K562 (cell line): Measurements from ENCODE around the gene COA7. TPM values are rescaled to one million over a fixed set of nuclear protein-coding genes. Genes with fewer than 3 reads are reported as not detected.

ENCODE experiments used
- ATF1 ChIP-seq, 2 experiments: fragments of 450-650 bp in 1 of 2; IDR thresholded peaks; 2 replicates each; pipeline ENCODE4 v1.6.1; 2016; ENCODE audit warnings: missing compliant biosample characterization in 1 of 2, missing genetic modification characterization in 1 of 2
- ATF7 ChIP-seq: fragments of 450-650 bp; IDR thresholded peaks from 2 replicates; pipeline ENCODE4 v1.7.1; 2014; ENCODE audit warnings: mild to moderate bottlenecking, moderate library complexity
- FOXK2 ChIP-seq, 2 experiments: fragments of 450-650 bp; IDR thresholded peaks in 1 of 2; conservative IDR thresholded peaks in 1 of 2; 2 replicates each; pipeline ENCODE4 v1.6.1; 2016; ENCODE audit warnings: low read depth in 2 of 2, mild to moderate bottlenecking in 1 of 2
- HNRNPK ChIP-seq: fragments of 200-400 bp; formaldehyde crosslinking; IDR thresholded peaks from one replicate; pipeline ENCODE4 v1.6.1; 2018; ENCODE audit warnings: mild to moderate bottlenecking, low read depth, low read length; ENCODE audit not compliant: poor library complexity, severe bottlenecking
- HSF4 ChIP-seq: fragments of 250-450 bp; sonication (Bioruptor Pico); IDR thresholded peaks from 2 replicates; pipeline ENCODE4 v2.1.2; 2022; ENCODE audit warnings: mild to moderate bottlenecking, moderate library complexity, borderline replicate concordance
- IFI16 ChIP-seq: fragments of 250-450 bp; sonication (Bioruptor Pico); IDR thresholded peaks from 2 replicates; pipeline ENCODE4 v2.1.2; 2022; ENCODE audit warnings: mild to moderate bottlenecking, inconsistent platforms
- KDM1A ChIP-seq, 2 experiments: fragments of 450-650 bp; IDR thresholded peaks; 2 replicates each; pipeline ENCODE4 v1.6.1; 2016; ENCODE audit warnings: mild to moderate bottlenecking in 2 of 2
- KLF13 ChIP-seq: fragments of 450-650 bp; IDR thresholded peaks from 2 replicates; pipeline ENCODE4 v1.6.1; 2016; ENCODE audit warnings: missing genetic modification characterization, low read depth, mild to moderate bottlenecking, missing compliant biosample characterization, moderate library complexity, borderline replicate concordance
- MCM5 ChIP-seq: fragments of 450-650 bp; IDR thresholded peaks from 2 replicates; pipeline ENCODE4 v1.6.1; 2016; ENCODE audit warnings: low read depth
- NR2C1 ChIP-seq, 2 experiments: fragments of 450-650 bp; IDR thresholded peaks; 2 replicates each; pipeline ENCODE4 v1.6.1; 2017; ENCODE audit warnings: mild to moderate bottlenecking in 2 of 2, antibody characterized with exemption in 1 of 2, inconsistent platforms in 1 of 2, missing compliant biosample characterization in 1 of 2, missing genetic modification characterization in 1 of 2
- NR2C2 ChIP-seq, 2 experiments: fragments of 200-800 bp in 1 of 2; sonication (Bioruptor generic) in 1 of 2; sonication (generic) in 1 of 2; formaldehyde crosslinking in 1 of 2; IDR thresholded peaks; 2 replicates each; pipeline versions ENCODE4 v1.6.1 to v1.8.0; 2016 to 2022; ENCODE audit warnings: mild to moderate bottlenecking in 1 of 2, missing compliant biosample characterization in 1 of 2, missing genetic modification characterization in 1 of 2, missing genetic modification reagents in 1 of 2
- POLR2AphosphoS2 ChIP-seq: IDR thresholded peaks from 2 replicates; pipeline ENCODE4 v1.6.1; 2012; ENCODE audit warnings: low read length, improper control_type of control experiment
- RCOR1 ChIP-seq, 2 experiments: IDR thresholded peaks; 2 replicates each; pipeline ENCODE4 v1.6.1; 2012; ENCODE audit warnings: low read depth in 2 of 2, low read length in 2 of 2, borderline replicate concordance in 1 of 2, improper control_type of control experiment in 1 of 2
- SMAD3 ChIP-seq: fragments of 450-650 bp; formaldehyde crosslinking; conservative IDR thresholded peaks from 2 replicates; pipeline ENCODE4 v1.4.0; 2020; ENCODE audit warnings: mild to moderate bottlenecking
- TBP ChIP-seq: optimal IDR thresholded peaks from 2 replicates; pipeline ENCODE3; 2011; ENCODE audit warnings: low read depth, low read length, improper control_type of control experiment
- TOE1 ChIP-seq, 2 experiments: fragments of 450-650 bp in 1 of 2; sonication (generic) in 1 of 2; formaldehyde crosslinking in 1 of 2; IDR thresholded peaks; 2 replicates each; pipeline versions ENCODE4 v1.7.1 to v1.8.0; 2016 to 2022; ENCODE audit warnings: borderline replicate concordance in 2 of 2, mild to moderate bottlenecking in 2 of 2, antibody characterized with exemption in 1 of 2, inconsistent platforms in 1 of 2, low read depth in 1 of 2, missing genetic modification reagents in 1 of 2, moderate library complexity in 1 of 2
- TRIM28 ChIP-seq: fragments of 450-650 bp; IDR thresholded peaks from 2 replicates; pipeline ENCODE4 v1.6.1; 2017
- XRCC5 ChIP-seq: fragments of 200-400 bp; formaldehyde crosslinking; IDR thresholded peaks from 2 replicates; pipeline ENCODE4 v1.6.1; 2017; ENCODE audit warnings: low read depth, mild to moderate bottlenecking, low read length
- ZNF197 ChIP-seq: fragments of 200-800 bp; sonication (Bioruptor generic); IDR thresholded peaks from 2 replicates; pipeline ENCODE4 v1.6.1; 2016; ENCODE audit warnings: low read depth, missing genetic modification characterization, missing compliant biosample characterization
- ZNF347 ChIP-seq: fragments of 450-650 bp; formaldehyde crosslinking; IDR thresholded peaks from 2 replicates; pipeline ENCODE4 v1.4.0; 2020; ENCODE audit warnings: low read depth, mild to moderate bottlenecking, moderate library complexity
- ZNF449 ChIP-seq: fragments of 250-450 bp; sonication (Bioruptor Pico); IDR thresholded peaks from 2 replicates; pipeline ENCODE4 v1.8.0; 2022; ENCODE audit warnings: moderate library complexity, mild to moderate bottlenecking, inconsistent platforms
- ZNF75A ChIP-seq: fragments of 450-650 bp; formaldehyde crosslinking; IDR thresholded peaks from 2 replicates; pipeline ENCODE4 v1.4.0; 2020; ENCODE audit warnings: mild to moderate bottlenecking
- polyA plus RNA-seq, 8 experiments: library from polyadenylated mRNA; depleted of rRNA in 4 of 8; stranded (reverse) in 5 of 8; unstranded in 3 of 8; fragments of >200 nt; fragmentation: Nextera tagmentation in 2 of 8; fragmentation: Illumina TruSeq in 1 of 8; extraction: Ambion mirVana in 2 of 8; extraction: Trizol in 1 of 8; gene quantifications; 2 replicates each; pipeline versions ENCODE4 v1.2.1 to v1.2.3, GENCODE V29; 2011 to 2014; ENCODE audit warnings: inconsistent platforms in 1 of 8, missing spikeins in 1 of 8
- total RNA-seq, 7 experiments: library from RNA; depleted of rRNA in 6 of 7; stranded (reverse); fragments of >200 nt in 6 of 7; fragmentation: Illumina TruSeq in 2 of 7; extraction: Trizol in 2 of 7; gene quantifications; 2 replicates each; pipeline versions ENCODE4 v1.2.1 to v1.2.3, GENCODE V29; 2011 to 2021; ENCODE audit warnings: low replicate concordance in 1 of 7
- TF ChIP-seq, protein P1 (sequence below): fragments of 150-350 bp; conservative IDR thresholded peaks from 2 replicates; pipeline ENCODE4 v1.6.1; 2014; ENCODE audit warnings: low read length

The COA7 gene
- total and polyA plus RNA-seq, 9 of the 15 experiments (the other 6 are each of a cell fraction or from before 2014, with no cell fraction given), result 19.4 to 82.8 (median 51.0) TPM

- TF ChIP-seq RCOR1 (IDR thresholded peaks at IDR 0.05; ENCODE audit: borderline replicate concordance in 1 of 2, low read depth in 2 of 2, low read length in 2 of 2) (peak in 1 of 2 experiments; percentile 13; a peak in 1 of 4 replicates), NR2C1 (IDR thresholded peaks at IDR 0.05) (peak; percentile 72), NR2C1 (tag; IDR thresholded peaks at IDR 0.05) (0 out of 2 replicates have a peak, but pooled peaks have one; percentile 48), TBP (peak; percentile 69), KDM1A (IDR thresholded peaks at IDR 0.05) (peak; percentile 9 to 29; a peak in 1 of 4 replicates), TOE1 (IDR thresholded peaks at IDR 0.05; ENCODE audit: borderline replicate concordance) (peak; percentile 87), TOE1 (CRISPR knock-in tag; IDR thresholded peaks at IDR 0.05; ENCODE audit: borderline replicate concordance, low read depth) (no peak), KLF13 (tag) (no peak), SMAD3 (CRISPR knock-in tag) (no peak), IFI16 (CRISPR knock-in tag) (no peak), ZNF75A (CRISPR knock-in tag) (no peak), ATF7 (peak; percentile 37; the same call in 1 of the 2 replicates), ATF1 (CRISPR knock-in tag; IDR thresholded peaks at IDR 0.05) (no peak), ATF1 (tag; IDR thresholded peaks at IDR 0.05) (peak; percentile 43; the same call in 1 of the 2 replicates), POLR2AphosphoS2 (no peak), ZNF449 (no peak), ZNF347 (CRISPR knock-in tag) (no peak), ZNF197 (CRISPR knock-in tag) (no peak), TRIM28 (no peak), XRCC5 (no peak), MCM5 (no peak), NR2C2 (CRISPR knock-in tag; IDR thresholded peaks at IDR 0.05) (peak; percentile 44; the same call in 1 of the 2 replicates), NR2C2 (tag; IDR thresholded peaks at IDR 0.05) (peak; percentile 48), HNRNPK (peak; percentile 94), HSF4 (CRISPR knock-in tag) (no peak), FOXK2 (conservative IDR thresholded peaks at IDR 0.05 in 1 of 2, IDR thresholded peaks at IDR 0.05 in 1 of 2; ENCODE audit: low read depth in 2 of 2) (peak; percentile 54 to 72)
- TF ChIP-seq, protein P1, sequence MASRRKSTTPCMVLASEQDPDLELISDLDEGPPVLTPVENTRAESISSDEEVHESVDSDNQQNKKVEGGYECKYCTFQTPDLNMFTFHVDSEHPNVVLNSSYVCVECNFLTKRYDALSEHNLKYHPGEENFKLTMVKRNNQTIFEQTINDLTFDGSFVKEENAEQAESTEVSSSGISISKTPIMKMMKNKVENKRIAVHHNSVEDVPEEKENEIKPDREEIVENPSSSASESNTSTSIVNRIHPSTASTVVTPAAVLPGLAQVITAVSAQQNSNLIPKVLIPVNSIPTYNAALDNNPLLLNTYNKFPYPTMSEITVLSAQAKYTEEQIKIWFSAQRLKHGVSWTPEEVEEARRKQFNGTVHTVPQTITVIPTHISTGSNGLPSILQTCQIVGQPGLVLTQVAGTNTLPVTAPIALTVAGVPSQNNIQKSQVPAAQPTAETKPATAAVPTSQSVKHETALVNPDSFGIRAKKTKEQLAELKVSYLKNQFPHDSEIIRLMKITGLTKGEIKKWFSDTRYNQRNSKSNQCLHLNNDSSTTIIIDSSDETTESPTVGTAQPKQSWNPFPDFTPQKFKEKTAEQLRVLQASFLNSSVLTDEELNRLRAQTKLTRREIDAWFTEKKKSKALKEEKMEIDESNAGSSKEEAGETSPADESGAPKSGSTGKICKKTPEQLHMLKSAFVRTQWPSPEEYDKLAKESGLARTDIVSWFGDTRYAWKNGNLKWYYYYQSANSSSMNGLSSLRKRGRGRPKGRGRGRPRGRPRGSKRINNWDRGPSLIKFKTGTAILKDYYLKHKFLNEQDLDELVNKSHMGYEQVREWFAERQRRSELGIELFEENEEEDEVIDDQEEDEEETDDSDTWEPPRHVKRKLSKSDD, result no peak
These were observed 28.3 kb upstream of the COA7 start, which contains the start of gene ZYG11B (continued) for GRCh38 chr1:52726265-52727113.
